ENCODE measurements around the gene METTL25B.

The METTL25B gene

GRCh38 chr1:156721131-156721530, 7.1 kb upstream of the METTL25B start:
- no peak overlapping the region for H3K27ac ChIP-seq (ENCODE audit: low read depth, low read length)
- H3K36me3 ChIP-seq (ENCODE audit: control insufficient read depth, insufficient read depth, low read length), result peaks cover 22% of the 10 kb centered on the region
- H3K4me1 ChIP-seq (ENCODE audit: control insufficient read depth, insufficient read depth, low read length), result peaks cover 10% of the 10 kb centered on the region
- H3K27me3 ChIP-seq (ENCODE audit: control insufficient read depth, insufficient read depth, low read length), result no peaks in the 10 kb centered on the region
- H3K4me3 ChIP-seq (ENCODE audit: low read length), result no peak overlapping the region
- no peak overlapping the region for H3K9ac ChIP-seq (ENCODE audit: low read length)

GRCh38 chr1:156721535-156721934, 6.7 kb upstream of the METTL25B start:
- no peaks in the 10 kb centered on the region for H3K27me3 ChIP-seq (ENCODE audit: control insufficient read depth, insufficient read depth, low read length)
- peaks cover 22% of the 10 kb centered on the region for H3K36me3 ChIP-seq (ENCODE audit: control insufficient read depth, insufficient read depth, low read length)
- no peak overlapping the region for H3K4me3 ChIP-seq (ENCODE audit: low read length)
- H3K4me1 ChIP-seq (ENCODE audit: control insufficient read depth, insufficient read depth, low read length), result peaks cover 14% of the 10 kb centered on the region
- H3K27ac ChIP-seq (ENCODE audit: low read depth, low read length), result no peak overlapping the region
- H3K9ac ChIP-seq (ENCODE audit: low read length), result no peak overlapping the region

- H3K36me3 ChIP-seq (ENCODE audit: control insufficient read depth, insufficient read depth, low read length), result peaks cover 22% of the 10 kb centered on the region
- H3K4me1 ChIP-seq (ENCODE audit: control insufficient read depth, insufficient read depth, low read length), result peaks cover 28% of the 10 kb centered on the region
- no peaks in the 10 kb centered on the region for H3K27me3 ChIP-seq (ENCODE audit: control insufficient read depth, insufficient read depth, low read length)
- H3K27ac ChIP-seq (ENCODE audit: low read depth, low read length), result no peak overlapping the region
- peak overlapping the region; percentile 89 for H3K4me3 ChIP-seq (ENCODE audit: low read length)
- no peak overlapping the region for H3K9ac ChIP-seq (ENCODE audit: low read length)
These were observed 2.5 kb upstream of the METTL25B start for GRCh38 chr1:156725683-156726280.

GRCh38 chr1:156726549-156727226, 1.6 kb upstream of the METTL25B start:
- H3K4me1 ChIP-seq (ENCODE audit: control insufficient read depth, insufficient read depth, low read length), result peaks cover 28% of the 10 kb centered on the region
- H3K27me3 ChIP-seq (ENCODE audit: control insufficient read depth, insufficient read depth, low read length), result no peaks in the 10 kb centered on the region
- H3K36me3 ChIP-seq (ENCODE audit: control insufficient read depth, insufficient read depth, low read length), result peaks cover 22% of the 10 kb centered on the region
- no peak overlapping the region for H3K27ac ChIP-seq (ENCODE audit: low read depth, low read length)
- peak overlapping the region; percentile 89 for H3K4me3 ChIP-seq (ENCODE audit: low read length)
- H3K9ac ChIP-seq (ENCODE audit: low read length), result peak overlapping the region; percentile 14

DNA sequence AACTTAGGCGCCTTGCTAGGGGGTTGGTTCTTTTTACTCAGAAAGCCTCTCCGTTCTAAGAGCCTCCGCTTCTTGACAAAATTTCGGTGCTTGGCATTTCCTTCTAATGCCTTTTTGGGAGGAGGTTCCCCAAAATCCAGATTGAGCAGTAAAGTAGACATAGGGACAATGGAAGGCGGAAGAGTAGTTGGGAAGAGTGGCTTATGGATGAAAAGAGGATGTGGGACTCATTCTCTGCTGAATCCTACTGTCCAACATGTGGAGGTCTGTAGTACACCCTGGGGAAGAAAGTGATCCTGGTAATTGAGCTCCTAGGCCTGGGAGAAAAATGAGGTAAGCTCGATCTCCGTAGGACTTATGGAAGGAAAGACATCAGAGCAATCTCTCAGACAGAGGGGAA, 777 bp upstream of the METTL25B start:
- Histone ChIP-seq H3K9ac (ENCODE audit: low read length) (peak overlapping the region; percentile 94), H3K4me1 (ENCODE audit: control insufficient read depth, insufficient read depth, low read length) (peaks cover 28% of the 10 kb centered on the region), H3K27me3 (ENCODE audit: control insufficient read depth, insufficient read depth, low read length) (no peaks in the 10 kb centered on the region), H3K27ac (ENCODE audit: low read depth, low read length) (peak overlapping the region; percentile 98), H3K36me3 (ENCODE audit: control insufficient read depth, insufficient read depth, low read length) (peaks cover 25% of the 10 kb centered on the region), H3K4me3 (ENCODE audit: low read length) (peak overlapping the region; percentile 89)

GRCh38 chr1:156728599-156729462, 562 bp downstream of the METTL25B start, which contains the start of gene ISG20L2:
Gene ISG20L2, minus strand, starts transcription at chr1:156728766. Its CDS starts 1,114 bp downstream, at chr1:156727652.
- H3K36me3 ChIP-seq (ENCODE audit: control insufficient read depth, insufficient read depth, low read length), result peaks cover 19% of the 10 kb centered on the region

DNA sequence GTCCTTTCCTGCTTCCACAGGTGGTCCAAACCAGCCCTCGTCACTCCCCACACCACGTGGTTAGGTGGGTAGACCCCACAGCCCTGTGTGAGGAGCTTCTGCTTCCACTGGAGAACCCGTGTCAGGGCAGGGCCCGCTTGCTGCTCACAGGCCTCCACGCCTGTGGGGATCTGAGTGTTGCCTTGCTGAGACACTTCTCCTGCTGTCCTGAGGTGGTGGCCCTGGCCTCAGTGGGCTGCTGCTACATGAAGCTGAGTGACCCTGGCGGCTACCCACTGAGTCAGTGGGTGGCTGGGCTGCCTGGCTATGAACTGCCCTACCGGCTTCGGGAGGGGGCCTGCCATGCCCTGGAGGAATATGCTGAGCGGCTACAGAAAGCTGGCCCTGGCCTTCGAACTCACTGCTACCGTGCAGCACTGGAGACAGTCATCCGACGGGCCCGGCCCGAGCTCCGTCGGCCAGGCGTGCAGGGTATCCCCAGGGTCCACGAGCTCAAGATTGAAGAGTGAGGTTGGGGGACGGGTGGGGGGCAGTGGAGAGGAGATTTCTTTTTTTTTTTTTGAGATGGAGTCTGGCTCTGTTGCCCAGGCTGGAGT, 5.8 kb downstream of the METTL25B start:
- Histone ChIP-seq H3K27me3 (ENCODE audit: control insufficient read depth, insufficient read depth, low read length) (no peaks in the 10 kb centered on the region), H3K27ac (ENCODE audit: low read depth, low read length) (no peak overlapping the region), H3K4me1 (ENCODE audit: control insufficient read depth, insufficient read depth, low read length) (no peaks in the 10 kb centered on the region), H3K36me3 (ENCODE audit: control insufficient read depth, insufficient read depth, low read length) (peaks cover 34% of the 10 kb centered on the region), H3K4me3 (ENCODE audit: low read length) (no peak overlapping the region), H3K9ac (ENCODE audit: low read length) (no peak overlapping the region)

More at GRCh38 chr1:156728599-156729462, 562 bp downstream of the METTL25B start, which contains the start of gene ISG20L2:
- peak within 1 kb of the TSS; percentile 89 for H3K4me3 ChIP-seq (ENCODE audit: low read length)
- H3K27me3 ChIP-seq (ENCODE audit: control insufficient read depth, insufficient read depth, low read length), result no peaks in the 10 kb centered on the region
- H3K4me1 ChIP-seq (ENCODE audit: control insufficient read depth, insufficient read depth, low read length), result peaks cover 28% of the 10 kb centered on the region
- H3K9ac ChIP-seq (ENCODE audit: low read length), result peak within 1 kb of the TSS; percentile 94
- H3K27ac ChIP-seq (ENCODE audit: low read depth, low read length), result peak within 1 kb of the TSS; percentile 98

DNA sequence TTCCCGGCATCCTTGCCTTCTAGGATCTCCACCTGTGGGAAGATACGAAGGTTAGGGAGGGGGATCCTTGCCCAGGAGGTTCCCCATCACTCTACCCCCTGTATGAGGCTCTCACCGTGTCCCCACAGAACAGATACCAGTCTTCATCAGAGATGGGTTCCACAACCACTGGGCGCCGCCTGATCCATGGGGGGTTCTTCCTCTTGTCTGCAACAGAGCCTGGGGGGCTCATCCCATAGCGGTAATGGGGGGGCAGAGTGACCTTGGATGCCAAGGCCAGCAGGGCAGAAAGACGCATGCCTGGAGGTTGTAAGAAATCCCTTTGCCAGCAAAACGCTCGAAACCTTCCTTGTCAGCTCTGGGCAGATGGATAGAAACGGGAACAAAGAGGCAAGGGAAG, 10.1 kb downstream of the METTL25B start:
- no peak overlapping the region for H3K27ac ChIP-seq (ENCODE audit: low read depth, low read length)
- peaks cover 24% of the 10 kb centered on the region for H3K36me3 ChIP-seq (ENCODE audit: control insufficient read depth, insufficient read depth, low read length)
- H3K4me1 ChIP-seq (ENCODE audit: control insufficient read depth, insufficient read depth, low read length), result peaks cover 2% of the 10 kb centered on the region
- H3K27me3 ChIP-seq (ENCODE audit: control insufficient read depth, insufficient read depth, low read length), result no peaks in the 10 kb centered on the region
- H3K4me3 ChIP-seq (ENCODE audit: low read length), result no peak overlapping the region
- no peak overlapping the region for H3K9ac ChIP-seq (ENCODE audit: low read length)

GRCh38 chr1:156738916-156739315, 10.6 kb downstream of the METTL25B start:
- H3K27me3 ChIP-seq (ENCODE audit: control insufficient read depth, insufficient read depth, low read length), result no peaks in the 10 kb centered on the region
- H3K4me1 ChIP-seq (ENCODE audit: control insufficient read depth, insufficient read depth, low read length), result peaks cover 2% of the 10 kb centered on the region
- peaks cover 27% of the 10 kb centered on the region for H3K36me3 ChIP-seq (ENCODE audit: control insufficient read depth, insufficient read depth, low read length)
- H3K9ac ChIP-seq (ENCODE audit: low read length), result no peak overlapping the region
- no peak overlapping the region for H3K27ac ChIP-seq (ENCODE audit: low read depth, low read length)
- H3K4me3 ChIP-seq (ENCODE audit: low read length), result no peak overlapping the region

DNA sequence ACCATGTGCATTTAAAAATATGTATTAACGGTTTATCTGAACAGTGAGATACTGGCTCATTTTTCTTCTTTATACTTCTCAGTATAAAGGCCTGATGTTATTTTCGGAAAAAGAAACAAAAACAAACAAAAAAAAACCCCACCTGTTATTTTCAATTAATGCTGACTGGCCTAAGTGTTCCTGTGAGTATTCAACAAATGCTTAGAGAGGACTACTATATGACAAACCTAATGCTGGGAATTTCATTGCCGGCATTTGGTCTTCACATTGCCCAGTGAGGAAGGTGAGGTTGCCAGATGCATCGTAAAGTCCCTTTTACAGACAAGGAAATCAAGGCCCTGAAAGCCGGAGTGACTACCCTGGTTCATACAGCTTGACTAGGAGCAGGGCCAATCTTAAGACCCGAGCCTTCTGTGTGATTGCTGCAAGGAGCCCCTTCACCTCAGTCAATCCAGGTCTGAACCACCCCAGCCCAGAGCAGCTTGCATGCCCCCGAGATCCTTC, 12.0 kb downstream of the METTL25B start:
- peak overlapping the region; percentile 92 for H3K4me3 ChIP-seq (ENCODE audit: low read length)
- peak overlapping the region; percentile 66 for H3K9ac ChIP-seq (ENCODE audit: low read length)
- H3K36me3 ChIP-seq (ENCODE audit: control insufficient read depth, insufficient read depth, low read length), result peaks cover 33% of the 10 kb centered on the region
- peaks cover 3% of the 10 kb centered on the region for H3K4me1 ChIP-seq (ENCODE audit: control insufficient read depth, insufficient read depth, low read length)
- peak overlapping the region; percentile 55 for H3K27ac ChIP-seq (ENCODE audit: low read depth, low read length)
- no peaks in the 10 kb centered on the region for H3K27me3 ChIP-seq (ENCODE audit: control insufficient read depth, insufficient read depth, low read length)

- no peaks in the 10 kb centered on the region for H3K27me3 ChIP-seq (ENCODE audit: control insufficient read depth, insufficient read depth, low read length)
- peak within 1 kb of the TSS; percentile 92 for H3K4me3 ChIP-seq (ENCODE audit: low read length)
- H3K27ac ChIP-seq (ENCODE audit: low read depth, low read length), result peak within 1 kb of the TSS; percentile 83
- peaks cover 9% of the 10 kb centered on the region for H3K4me1 ChIP-seq (ENCODE audit: control insufficient read depth, insufficient read depth, low read length)
- H3K36me3 ChIP-seq (ENCODE audit: control insufficient read depth, insufficient read depth, low read length), result peaks cover 31% of the 10 kb centered on the region
- peak within 1 kb of the TSS; percentile 66 for H3K9ac ChIP-seq (ENCODE audit: low read length)
These were observed 12.6 kb downstream of the METTL25B start, which contains the start of gene MRPL24 for GRCh38 chr1:156740741-156741480. Gene MRPL24, minus strand, starts transcription at chr1:156741088. Its CDS starts 2,384 bp downstream, at chr1:156738704.
